CD4-positive, alpha-beta memory T cell (primary cell): ENCODE data around the gene HOXC13. TPM values are rescaled to one million over a fixed set of nuclear protein-coding genes. Genes with fewer than 3 reads are reported as not detected.

ENCODE experiments used
- CTCF ChIA-PET: fragments of 350-600 bp; sonication (Branson Sonifier 250); formaldehyde crosslinking; loops from one replicate; lab custom pipeline; 2021; ENCODE audit warnings: inconsistent platforms; ENCODE audit not compliant: partially characterized antibody; lab: Charles Lee
- POLR2A ChIA-PET: fragments of 350-600 bp; sonication (Branson Sonifier 250); formaldehyde crosslinking; loops from one replicate; lab custom pipeline; 2021; ENCODE audit not compliant: partially characterized antibody; lab: Charles Lee
- DNase-seq, 5 donors: peaks; one replicate each; pipeline versions ENCODE4 v3.0.0 to v3.0.0-alpha.2; 2020 to 2022; ENCODE audit warnings: mixed read lengths in 1 of 5
- H3K27ac ChIP-seq: one replicate; pipeline ENCODE4 v1.7.0; 2013; ENCODE audit warnings: low read depth, low read length
- H3K27me3 ChIP-seq: 2 replicates; pipeline ENCODE4 v1.7.0; 2013; ENCODE audit warnings: mild to moderate bottlenecking, low read length, moderate library complexity; ENCODE audit not compliant: insufficient read depth
- H3K36me3 ChIP-seq: 2 replicates; pipeline ENCODE4 v1.7.0; 2013; ENCODE audit warnings: mild to moderate bottlenecking, low read length, moderate library complexity; ENCODE audit not compliant: insufficient read depth
- H3K4me1 ChIP-seq: 2 replicates; pipeline ENCODE4 v1.7.0; 2013; ENCODE audit warnings: mild to moderate bottlenecking, low read length, moderate library complexity; ENCODE audit not compliant: insufficient read depth
- H3K4me3 ChIP-seq, 2 donors: one replicate each; pipeline ENCODE4 v1.7.0; 2013; ENCODE audit warnings: low read length in 2 of 2, mild to moderate bottlenecking in 1 of 2
- H3K9me3 ChIP-seq, 2 donors: one replicate each; pipeline ENCODE4 v1.7.0; 2013; ENCODE audit warnings: low read length in 2 of 2, control low read depth in 1 of 2; ENCODE audit not compliant: control insufficient read depth in 1 of 2
- H3K27ac Mint-ChIP-seq, 7 donors: one replicate each; pipeline ENCODE4 v1.8.0; 2020 to 2021; ENCODE audit warnings: mixed read lengths in 7 of 7, mild to moderate bottlenecking in 6 of 7, inconsistent platforms in 3 of 7, moderate library complexity in 3 of 7
- H3K27me3 Mint-ChIP-seq, 2 donors: one replicate each; pipeline ENCODE4 v1.8.0; 2020 to 2021; ENCODE audit warnings: mixed read lengths in 2 of 2
- H3K36me3 Mint-ChIP-seq, 2 donors: one replicate each; pipeline ENCODE4 v1.8.0; 2020 to 2021; ENCODE audit warnings: mixed read lengths in 2 of 2, inconsistent platforms in 1 of 2, mild to moderate bottlenecking in 1 of 2
- H3K4me1 Mint-ChIP-seq, 4 donors: one replicate each; pipeline ENCODE4 v1.8.0; 2020 to 2021; ENCODE audit warnings: mixed read lengths in 4 of 4, mild to moderate bottlenecking in 1 of 4
- H3K4me3 Mint-ChIP-seq, 8 donors: one replicate each; pipeline ENCODE4 v1.8.0; 2020 to 2021; ENCODE audit warnings: mixed read lengths in 8 of 8, mild to moderate bottlenecking in 7 of 8, moderate library complexity in 6 of 8, inconsistent platforms in 3 of 8
- H3K9me3 Mint-ChIP-seq, 8 donors: one replicate each; pipeline ENCODE4 v1.8.0; 2020 to 2021; ENCODE audit warnings: mixed read lengths in 8 of 8, mild to moderate bottlenecking in 5 of 8, inconsistent platforms in 3 of 8, moderate library complexity in 1 of 8
- intact Hi-C: fragments of 100-400 bp; cut with micrococcal nuclease; formaldehyde crosslinking; loops from one replicate; pipeline ENCODE4 v1.15.1; 2023
- polyA plus RNA-seq, 2 donors: library from polyadenylated mRNA; unstranded; fragments of 300-500 nt; fragmentation: Illumina TruSeq; gene quantifications; one replicate each; pipeline ENCODE4 v1.2.3, GENCODE V29; 2021
- total RNA-seq, 2 experiments: library from RNA; stranded (reverse); gene quantifications; one replicate each; pipeline ENCODE4 v1.2.3, GENCODE V29; 2021

HOXC13 gene
- total and polyA plus RNA-seq, 4 experiments from 2014 or later = not detected

GRCh38 chr12:53963434-53964314 is 25.0 kb downstream of the HOXC13 start:
- intact Hi-C loops = no loop called here
- H3K4me1 Mint-ChIP-seq = peaks cover 21 to 46% (median 32%) of the 10 kb centered on the region in 4 donors

GRCh38 chr12:53964315-53964713 is 25.7 kb downstream of the HOXC13 start:
- POLR2A ChIA-PET = no interaction called here

More at GRCh38 chr12:53963434-53964314, 25.0 kb downstream of the HOXC13 start:
- Histone ChIP-seq H3K9me3 (no peaks in the 10 kb centered on the region), H3K36me3 (no peaks in the 10 kb centered on the region), H3K27me3 (peaks cover 92% of the 10 kb centered on the region), H3K4me1 (peaks cover 42% of the 10 kb centered on the region), H3K27ac (no peak overlapping the region), H3K4me3 (no peak overlapping the region)
- peak overlapping the region in 7 of 8 donors; percentile 14 to 80 (median 50) for H3K4me3 Mint-ChIP-seq
- no peak for DNase-seq
- ChIA-PET CTCF (no interaction called here), POLR2A (no interaction called here)
- peaks cover 0 to 4% of the 10 kb centered on the region in 2 donors for H3K36me3 Mint-ChIP-seq
- H3K9me3 Mint-ChIP-seq = peaks cover 0 to 13% (median 4%) of the 10 kb centered on the region in 8 donors
- H3K27ac Mint-ChIP-seq = peak overlapping the region in 2 of 7 donors; percentile 30 to 68
- H3K27me3 Mint-ChIP-seq = peaks cover 74 to 82% of the 10 kb centered on the region in 2 donors

GRCh38 chr12:53965281-53966084 is 26.9 kb downstream of the HOXC13 start:
- H3K4me3 ChIP-seq = no peak overlapping the region
- no peaks in the 10 kb centered on the region for H3K36me3 ChIP-seq
- intact Hi-C loops = no loop called here
- peak overlapping the region in 7 of 8 donors; percentile 17 to 80 (median 65) for H3K4me3 Mint-ChIP-seq
- peaks cover 19 to 46% (median 29%) of the 10 kb centered on the region in 4 donors for H3K4me1 Mint-ChIP-seq
- H3K27ac Mint-ChIP-seq = peak overlapping the region in 3 of 7 donors; percentile 43 to 68 (median 47)
- H3K27ac ChIP-seq = no peak overlapping the region
- H3K36me3 Mint-ChIP-seq = peaks cover 0 to 4% of the 10 kb centered on the region in 2 donors
- DNase-seq = no peak
- H3K27me3 Mint-ChIP-seq = peaks cover 71 to 84% of the 10 kb centered on the region in 2 donors
- H3K9me3 ChIP-seq = no peaks in the 10 kb centered on the region
- H3K9me3 Mint-ChIP-seq = peaks cover 0 to 8% (median 3%) of the 10 kb centered on the region in 8 donors
- CTCF ChIA-PET = no interaction called here
- peaks cover 42% of the 10 kb centered on the region for H3K4me1 ChIP-seq
- peaks cover 92% of the 10 kb centered on the region for H3K27me3 ChIP-seq
- POLR2A ChIA-PET = no interaction called here

More at GRCh38 chr12:53964315-53964713, 25.7 kb downstream of the HOXC13 start:
- H3K9me3 Mint-ChIP-seq = peaks cover 0 to 13% (median 4%) of the 10 kb centered on the region in 8 donors
- intact Hi-C loops = no loop called here
- peak overlapping the region in 2 of 7 donors; percentile 12 to 68 for H3K27ac Mint-ChIP-seq
- peaks cover 21 to 46% (median 32%) of the 10 kb centered on the region in 4 donors for H3K4me1 Mint-ChIP-seq
- H3K36me3 Mint-ChIP-seq = peaks cover 0 to 4% of the 10 kb centered on the region in 2 donors
- Histone ChIP-seq H3K36me3 (no peaks in the 10 kb centered on the region), H3K9me3 (no peaks in the 10 kb centered on the region), H3K27me3 (peaks cover 93% of the 10 kb centered on the region), H3K27ac (no peak overlapping the region), H3K4me1 (peaks cover 42% of the 10 kb centered on the region), H3K4me3 (no peak overlapping the region)
- H3K4me3 Mint-ChIP-seq = peak overlapping the region in 7 of 8 donors; percentile 7 to 80 (median 57)
- CTCF ChIA-PET = no interaction called here
- H3K27me3 Mint-ChIP-seq = peaks cover 75 to 82% of the 10 kb centered on the region in 2 donors
- no peak for DNase-seq

GRCh38 chr12:53966085-53966384 is 27.4 kb downstream of the HOXC13 start:
- ChIA-PET CTCF (no interaction called here), POLR2A (no interaction called here)
- Mint-ChIP-seq H3K4me3 (peak overlapping the region in 6 of 8 donors; percentile 13 to 84 (median 70)), H3K4me1 (peaks cover 18 to 46% (median 28%) of the 10 kb centered on the region in 4 donors), H3K27ac (peak overlapping the region in 1 of 7 donors; percentile 68), H3K36me3 (peaks cover 0 to 4% of the 10 kb centered on the region in 2 donors), H3K9me3 (peaks cover 0 to 8% (median 4%) of the 10 kb centered on the region in 8 donors), H3K27me3 (peaks cover 75 to 88% of the 10 kb centered on the region in 2 donors)
- H3K36me3 ChIP-seq = no peaks in the 10 kb centered on the region
- no peaks in the 10 kb centered on the region for H3K9me3 ChIP-seq
- H3K27ac ChIP-seq = no peak overlapping the region
- intact Hi-C loops = no loop called here
- H3K27me3 ChIP-seq = peaks cover 95% of the 10 kb centered on the region
- H3K4me3 ChIP-seq = no peak overlapping the region
- H3K4me1 ChIP-seq = peaks cover 42% of the 10 kb centered on the region
- DNase-seq = no peak

GRCh38 chr12:53966385-53967133 is 27.9 kb downstream of the HOXC13 start:
- POLR2A ChIA-PET = no interaction called here
- Mint-ChIP-seq H3K9me3 (peaks cover 0 to 8% (median 5%) of the 10 kb centered on the region in 8 donors), H3K27me3 (peaks cover 80 to 93% of the 10 kb centered on the region in 2 donors), H3K4me3 (peak overlapping the region in 6 of 8 donors; percentile 13 to 84 (median 70)), H3K27ac (peak overlapping the region in 1 of 7 donors; percentile 68), H3K36me3 (peaks cover 0 to 4% of the 10 kb centered on the region in 2 donors), H3K4me1 (peaks cover 18 to 46% (median 28%) of the 10 kb centered on the region in 4 donors)
- intact Hi-C loops = no loop called here
- no peak overlapping the region for H3K4me3 ChIP-seq
- CTCF ChIA-PET = no interaction called here
- no peaks in the 10 kb centered on the region for H3K36me3 ChIP-seq
- H3K9me3 ChIP-seq = no peaks in the 10 kb centered on the region
- no peak overlapping the region for H3K27ac ChIP-seq
- no peak for DNase-seq
- H3K4me1 ChIP-seq = peaks cover 42% of the 10 kb centered on the region
- H3K27me3 ChIP-seq = peaks cover 97% of the 10 kb centered on the region

GRCh38 chr12:53967421-53967925 is 28.8 kb downstream of the HOXC13 start:
- Mint-ChIP-seq H3K4me1 (peaks cover 18 to 46% (median 27%) of the 10 kb centered on the region in 4 donors), H3K9me3 (peaks cover 0 to 10% (median 5%) of the 10 kb centered on the region in 8 donors), H3K36me3 (peaks cover 0 to 4% of the 10 kb centered on the region in 2 donors), H3K4me3 (peak overlapping the region in 1 of 8 donors; percentile 30), H3K27me3 (peaks cover 82 to 95% of the 10 kb centered on the region in 2 donors), H3K27ac (peak overlapping the region in 1 of 7 donors; percentile 55)
- CTCF ChIA-PET = no interaction called here
- Histone ChIP-seq H3K4me1 (peaks cover 42% of the 10 kb centered on the region), H3K36me3 (no peaks in the 10 kb centered on the region), H3K4me3 (no peak overlapping the region), H3K27ac (no peak overlapping the region), H3K27me3 (peaks cover 98% of the 10 kb centered on the region), H3K9me3 (no peaks in the 10 kb centered on the region)
- no peak for DNase-seq
- POLR2A ChIA-PET = no interaction called here
- intact Hi-C loops = no loop called here
